ENCODE measurements around the gene MAP3K20. TPM values are rescaled to one million over a fixed set of nuclear protein-coding genes. Genes with fewer than 3 reads are reported as not detected.

MAP3K20 gene
- total and polyA plus RNA-seq, 8 donors: 49.6 to 71.8 (median 64.6) TPM

DNA sequence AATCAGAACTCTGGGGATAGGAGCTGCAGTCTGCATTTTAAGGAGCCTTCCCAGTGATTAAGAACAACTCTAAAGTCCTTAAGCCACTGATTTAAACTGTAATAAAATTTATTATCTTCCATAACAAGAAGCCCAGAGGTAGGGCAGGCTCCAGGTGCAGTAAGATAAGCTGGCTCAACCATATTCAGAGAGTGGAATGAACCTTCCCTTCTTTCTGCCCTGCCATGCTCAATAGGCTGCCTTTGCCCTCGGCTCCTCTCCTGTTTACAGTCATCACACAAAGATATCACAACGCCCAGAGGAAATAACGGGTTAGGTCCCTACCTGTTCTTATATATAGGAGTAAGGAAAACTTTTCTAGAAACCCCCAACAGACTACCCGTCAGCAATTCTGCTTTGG, 188.5 kb downstream of the MAP3K20 start:
- no peak for DNase-seq
- peaks cover 0 to 62% of the 10 kb centered on the region in 2 donors for H3K36me3 ChIP-seq
- TF ChIP-seq, protein P1, sequence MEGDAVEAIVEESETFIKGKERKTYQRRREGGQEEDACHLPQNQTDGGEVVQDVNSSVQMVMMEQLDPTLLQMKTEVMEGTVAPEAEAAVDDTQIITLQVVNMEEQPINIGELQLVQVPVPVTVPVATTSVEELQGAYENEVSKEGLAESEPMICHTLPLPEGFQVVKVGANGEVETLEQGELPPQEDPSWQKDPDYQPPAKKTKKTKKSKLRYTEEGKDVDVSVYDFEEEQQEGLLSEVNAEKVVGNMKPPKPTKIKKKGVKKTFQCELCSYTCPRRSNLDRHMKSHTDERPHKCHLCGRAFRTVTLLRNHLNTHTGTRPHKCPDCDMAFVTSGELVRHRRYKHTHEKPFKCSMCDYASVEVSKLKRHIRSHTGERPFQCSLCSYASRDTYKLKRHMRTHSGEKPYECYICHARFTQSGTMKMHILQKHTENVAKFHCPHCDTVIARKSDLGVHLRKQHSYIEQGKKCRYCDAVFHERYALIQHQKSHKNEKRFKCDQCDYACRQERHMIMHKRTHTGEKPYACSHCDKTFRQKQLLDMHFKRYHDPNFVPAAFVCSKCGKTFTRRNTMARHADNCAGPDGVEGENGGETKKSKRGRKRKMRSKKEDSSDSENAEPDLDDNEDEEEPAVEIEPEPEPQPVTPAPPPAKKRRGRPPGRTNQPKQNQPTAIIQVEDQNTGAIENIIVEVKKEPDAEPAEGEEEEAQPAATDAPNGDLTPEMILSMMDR (IDR thresholded peaks at IDR 0.05): no peak
- H3K9me3 ChIP-seq: no peaks in the 10 kb centered on the region
- H3K27ac ChIP-seq: peak overlapping the region in 1 of 2 donors; percentile 65
- H3K4me3 ChIP-seq: no peak overlapping the region
- ATAC-seq: no peak
- peaks cover 0 to 28% of the 10 kb centered on the region in 2 donors for H3K4me1 ChIP-seq
- no peaks in the 10 kb centered on the region for H3K27me3 ChIP-seq
- intact Hi-C loops (cut with DNase I): no loop called here

DNA sequence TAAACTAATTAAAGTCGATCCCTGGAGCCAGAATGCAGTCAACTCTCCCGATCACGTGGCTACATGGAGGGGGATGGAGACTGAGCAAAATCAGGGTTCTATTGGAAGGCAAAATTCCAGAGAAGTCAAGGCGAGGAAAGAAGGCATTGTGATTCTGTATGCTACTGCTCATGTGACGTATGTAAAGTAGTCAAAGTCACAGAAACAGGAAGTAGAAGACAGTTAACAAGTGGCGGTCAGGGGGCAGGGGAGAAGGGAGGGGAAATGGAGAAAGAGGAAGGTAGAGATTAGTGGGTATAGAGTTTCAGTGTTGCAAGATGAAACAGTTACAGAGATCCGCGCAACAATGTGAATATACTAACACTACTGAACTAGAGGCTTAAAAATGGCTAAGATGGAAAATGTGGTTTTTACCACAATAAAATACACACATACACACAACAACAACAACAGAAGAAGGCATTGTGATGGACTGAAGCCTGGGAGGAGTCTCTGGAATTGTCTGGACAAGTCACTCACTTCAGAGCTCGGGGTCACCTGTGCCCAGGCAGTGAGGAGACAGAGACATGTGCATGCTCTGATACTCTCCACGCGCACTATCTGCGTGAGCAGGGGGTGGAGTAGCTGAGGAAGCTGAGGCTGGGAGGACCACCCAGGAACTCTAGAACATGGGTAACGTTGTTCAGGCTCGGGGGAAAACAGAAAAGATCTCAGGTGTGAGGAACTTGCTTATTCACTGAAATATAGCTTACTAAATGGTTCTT, 189.1 kb downstream of the MAP3K20 start:
- Histone ChIP-seq H3K9me3 (no peaks in the 10 kb centered on the region), H3K27ac (peak overlapping the region in 1 of 2 donors; percentile 65), H3K4me3 (no peak overlapping the region), H3K27me3 (no peaks in the 10 kb centered on the region), H3K36me3 (peaks cover 0 to 56% of the 10 kb centered on the region in 2 donors), H3K4me1 (peaks cover 0 to 28% of the 10 kb centered on the region in 2 donors)
- TF ChIP-seq, protein P1 (IDR thresholded peaks at IDR 0.05): no peak
- intact Hi-C loops (cut with DNase I): no loop called here
- ATAC-seq (peak; percentile 80), DNase-seq (peak in 3 of 4 donors; percentile 5 to 57 (median 19))

DNA sequence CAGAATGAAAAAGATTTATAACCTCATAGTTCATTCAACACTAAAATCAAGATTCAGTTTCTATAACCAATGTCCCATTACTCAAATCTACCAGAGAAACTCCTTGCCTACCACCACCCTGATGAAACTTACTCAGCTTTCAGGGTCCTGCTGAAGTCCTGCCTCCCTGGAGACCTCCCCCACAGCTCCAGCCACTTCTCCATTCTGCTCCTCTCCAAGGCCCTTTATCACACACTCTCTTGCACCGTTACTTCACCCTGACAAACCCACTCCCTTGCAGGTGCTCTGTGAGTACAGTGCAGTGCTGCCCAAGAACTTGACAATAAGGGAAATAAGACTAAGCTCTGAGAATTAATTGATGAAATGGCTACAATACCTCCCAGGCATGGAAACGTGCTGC, 195.5 kb downstream of the MAP3K20 start:
- Histone ChIP-seq H3K4me1 (no peaks in the 10 kb centered on the region), H3K9me3 (peaks cover 0 to 12% of the 10 kb centered on the region in 2 donors), H3K27ac (no peak overlapping the region), H3K27me3 (no peaks in the 10 kb centered on the region), H3K36me3 (peaks cover 0 to 20% of the 10 kb centered on the region in 2 donors), H3K4me3 (no peak overlapping the region)
- TF ChIP-seq, protein P1 (IDR thresholded peaks at IDR 0.05): no peak
- ATAC-seq: no peak
- intact Hi-C loops (cut with DNase I): no loop called here
- DNase-seq: no peak

DNA sequence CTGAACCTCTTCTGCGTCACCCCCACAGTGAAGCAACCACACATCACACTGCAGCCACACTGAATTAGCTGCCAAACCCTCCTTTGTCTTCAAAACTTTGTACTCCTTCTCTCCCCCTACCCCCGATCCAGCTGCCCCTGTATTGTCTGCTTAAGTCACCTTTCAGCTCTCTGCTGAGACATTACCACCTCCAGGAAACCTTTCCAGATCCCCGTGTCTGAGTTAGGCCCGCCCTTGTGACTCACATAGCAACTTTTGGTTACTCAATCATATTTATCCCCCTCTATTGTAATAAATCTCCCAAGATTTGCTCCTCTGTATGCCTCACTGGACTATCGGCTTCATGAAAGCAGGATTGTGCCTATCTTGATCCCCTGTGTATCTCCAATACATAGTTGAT, 196.2 kb downstream of the MAP3K20 start:
- ATAC-seq (no peak), DNase-seq (no peak)
- intact Hi-C loops (cut with DNase I): no loop called here
- TF ChIP-seq, protein P1 (IDR thresholded peaks at IDR 0.05): no peak
- H3K4me3 ChIP-seq: no peak overlapping the region
- no peaks in the 10 kb centered on the region for H3K27me3 ChIP-seq
- no peaks in the 10 kb centered on the region for H3K4me1 ChIP-seq
- peaks cover 0 to 13% of the 10 kb centered on the region in 2 donors for H3K36me3 ChIP-seq
- H3K27ac ChIP-seq: no peak overlapping the region
- H3K9me3 ChIP-seq: peaks cover 0 to 12% of the 10 kb centered on the region in 2 donors

DNA sequence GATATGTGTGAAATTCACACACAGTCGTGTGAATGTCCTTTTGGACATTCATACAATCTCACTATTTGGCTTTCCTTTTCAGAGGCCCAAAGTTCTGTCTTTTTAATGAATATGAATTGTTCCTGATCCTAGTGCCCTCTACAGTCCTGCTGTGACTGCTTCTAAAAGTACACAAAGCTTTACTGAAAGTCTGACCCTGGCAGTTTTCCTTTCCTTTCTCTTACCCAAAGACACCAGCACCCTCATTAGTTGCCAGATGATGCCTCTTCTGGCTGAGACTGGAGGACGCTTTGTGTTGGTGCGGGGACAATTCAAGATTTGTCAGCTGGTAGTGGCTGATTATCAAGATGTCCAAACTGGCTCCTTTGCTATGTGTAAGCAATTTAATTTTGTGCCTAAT, 197.2 kb downstream of the MAP3K20 start:
- Histone ChIP-seq H3K36me3 (peaks cover 0 to 3% of the 10 kb centered on the region in 2 donors), H3K27ac (no peak overlapping the region), H3K27me3 (no peaks in the 10 kb centered on the region), H3K4me1 (no peaks in the 10 kb centered on the region), H3K9me3 (peaks cover 0 to 12% of the 10 kb centered on the region in 2 donors), H3K4me3 (no peak overlapping the region)
- DNase-seq: no peak
- ATAC-seq: no peak
- intact Hi-C loops (cut with DNase I): no loop called here
- TF ChIP-seq, protein P1 (IDR thresholded peaks at IDR 0.05): no peak
